Fibroblast of skin of abdomen (primary cell): ENCODE data around the gene ARID1B.

Experiments used
- DNase-seq: peaks from one replicate; pipeline ENCODE4 v3.0.0-alpha.2; 2013

Gene ARID1B

GRCh38 chr6:157233156-157233555 is 456.0 kb downstream of the ARID1B start:
- no peak for DNase-seq

DNA sequence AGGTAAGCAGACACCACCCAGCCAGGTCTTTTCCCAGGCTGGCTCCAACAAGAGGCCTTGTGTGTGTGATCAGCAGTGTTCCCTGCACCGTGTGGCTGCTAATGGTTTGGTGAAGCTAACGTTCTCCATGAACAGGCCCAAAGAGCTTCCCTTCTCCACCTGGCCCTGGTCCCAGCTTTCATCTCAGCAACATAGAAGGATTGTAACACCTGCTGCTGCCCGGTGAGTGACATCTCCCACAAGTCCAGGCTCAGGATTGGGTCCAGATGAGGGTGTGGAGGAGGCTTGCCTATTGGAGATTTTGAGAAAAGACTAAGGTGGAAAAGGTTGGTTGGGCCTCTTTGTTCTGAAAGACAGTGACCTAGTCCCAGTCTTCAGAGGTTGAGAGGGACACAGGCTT is 456.5 kb downstream of the ARID1B start:
- no peak for DNase-seq

DNA sequence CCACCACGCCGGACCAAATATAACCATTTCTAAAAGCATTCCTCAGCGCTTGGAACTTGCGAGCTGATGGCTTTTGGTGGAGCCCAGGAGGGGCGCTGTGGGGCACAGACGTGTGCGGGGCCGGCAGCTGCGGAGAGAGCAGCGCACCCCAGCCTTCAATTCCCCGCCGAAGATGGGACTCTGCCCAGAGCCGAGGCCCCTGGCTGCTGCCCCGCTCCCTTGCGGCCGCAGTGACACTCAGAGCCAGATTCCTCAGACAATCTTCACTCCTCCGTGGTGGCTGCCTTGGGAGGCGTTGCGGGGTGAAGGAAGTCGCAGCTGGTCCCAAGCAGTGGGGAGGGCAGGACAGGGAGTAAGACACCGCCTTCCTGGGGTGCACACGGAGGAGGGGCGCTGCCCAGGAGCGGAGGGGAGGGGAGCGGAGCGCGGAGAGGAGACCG is 458.4 kb downstream of the ARID1B start:
- peak; percentile 51 for DNase-seq

GRCh38 chr6:157236040-157236725 is 459.0 kb downstream of the ARID1B start:
- no peak for DNase-seq

GRCh38 chr6:157238346-157238745 is 461.2 kb downstream of the ARID1B start:
- no peak for DNase-seq

- DNase-seq, result no peak
Measured at GRCh38 chr6:157239148-157239547, 462.0 kb downstream of the ARID1B start.

DNA sequence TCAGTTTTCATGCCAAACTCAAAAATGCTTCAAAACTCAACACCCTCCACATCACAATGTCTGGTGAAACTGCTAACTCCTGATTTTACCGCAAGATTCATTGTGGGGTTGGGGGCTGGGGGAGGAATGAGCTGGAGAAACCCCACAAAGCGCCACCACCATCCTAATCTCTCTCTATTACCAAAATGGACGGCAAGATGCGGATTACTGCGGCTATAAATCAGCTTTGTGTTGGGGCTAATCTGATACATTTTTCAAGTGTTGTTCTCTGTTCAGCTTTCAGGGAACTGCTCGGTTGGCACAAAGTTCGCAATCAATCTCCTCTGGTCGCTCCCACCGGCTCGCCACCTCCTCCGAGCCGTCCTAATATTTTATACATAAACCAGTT is 462.5 kb downstream of the ARID1B start:
- no peak for DNase-seq

- peak; percentile 87 for DNase-seq
Measured at GRCh38 chr6:157240059-157240959, 463.1 kb downstream of the ARID1B start.

DNA sequence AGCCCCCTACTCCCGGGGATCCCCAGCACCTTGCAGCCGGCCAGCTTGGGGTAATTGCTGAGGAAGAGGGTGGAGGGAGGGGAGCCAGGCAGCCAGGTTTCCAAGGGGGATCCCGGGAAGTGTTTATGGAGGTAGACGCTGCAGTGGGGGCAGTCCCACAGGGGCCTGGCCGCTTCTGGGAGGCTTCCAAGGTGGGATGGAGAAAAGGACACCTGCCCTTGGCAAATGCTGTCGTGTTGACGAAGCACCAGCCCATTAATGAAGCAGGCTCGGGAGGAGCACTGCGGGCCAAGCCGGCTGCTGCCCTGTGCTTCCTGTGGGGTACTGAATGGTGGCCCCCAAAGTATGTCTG is 463.8 kb downstream of the ARID1B start:
- no peak for DNase-seq

GRCh38 chr6:157242791-157243190 is 465.6 kb downstream of the ARID1B start:
- no peak for DNase-seq

- DNase-seq, result peak; percentile 91
Measured at GRCh38 chr6:157244175-157244574, 467.0 kb downstream of the ARID1B start.

DNA sequence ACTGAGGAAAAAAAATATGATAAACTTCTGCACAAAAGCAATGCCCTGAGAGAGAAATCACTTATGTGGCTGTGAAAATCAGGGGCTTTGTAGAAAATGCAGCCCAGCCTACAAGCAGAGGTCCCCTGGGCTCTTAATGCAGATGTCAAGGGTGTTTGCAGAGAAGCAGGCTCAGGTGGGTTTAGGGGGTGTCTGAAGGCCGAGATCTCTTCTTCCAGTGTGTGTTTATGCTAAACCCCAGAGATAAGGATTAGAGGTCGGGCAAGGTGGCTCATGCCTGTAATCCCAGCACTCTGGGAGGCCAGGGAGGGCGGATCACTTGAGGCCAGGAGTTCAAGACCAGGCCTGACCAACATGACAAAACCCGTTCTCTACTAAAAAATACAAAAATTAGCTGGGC is 467.6 kb downstream of the ARID1B start:
- no peak for DNase-seq

DNA sequence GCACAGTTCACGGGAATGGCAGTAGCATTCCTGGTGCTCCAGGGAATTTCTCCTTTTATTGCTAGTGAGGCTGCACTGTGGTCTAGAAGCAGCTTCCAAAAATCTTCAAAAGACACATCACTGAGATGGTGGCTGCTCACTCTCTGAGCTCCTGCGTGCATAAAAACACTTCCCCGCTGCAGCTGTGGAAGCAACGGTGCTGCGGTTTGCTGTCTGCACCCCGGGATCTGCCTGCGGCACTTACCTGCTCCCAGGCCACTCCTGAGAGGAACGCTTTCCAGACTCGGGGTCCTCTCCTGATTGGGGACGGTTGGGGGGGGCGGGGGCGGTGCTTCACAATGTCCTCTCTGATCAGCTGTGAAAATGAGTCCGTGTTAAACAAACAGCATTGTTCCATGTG is 468.3 kb downstream of the ARID1B start:
- DNase-seq, result no peak

DNA sequence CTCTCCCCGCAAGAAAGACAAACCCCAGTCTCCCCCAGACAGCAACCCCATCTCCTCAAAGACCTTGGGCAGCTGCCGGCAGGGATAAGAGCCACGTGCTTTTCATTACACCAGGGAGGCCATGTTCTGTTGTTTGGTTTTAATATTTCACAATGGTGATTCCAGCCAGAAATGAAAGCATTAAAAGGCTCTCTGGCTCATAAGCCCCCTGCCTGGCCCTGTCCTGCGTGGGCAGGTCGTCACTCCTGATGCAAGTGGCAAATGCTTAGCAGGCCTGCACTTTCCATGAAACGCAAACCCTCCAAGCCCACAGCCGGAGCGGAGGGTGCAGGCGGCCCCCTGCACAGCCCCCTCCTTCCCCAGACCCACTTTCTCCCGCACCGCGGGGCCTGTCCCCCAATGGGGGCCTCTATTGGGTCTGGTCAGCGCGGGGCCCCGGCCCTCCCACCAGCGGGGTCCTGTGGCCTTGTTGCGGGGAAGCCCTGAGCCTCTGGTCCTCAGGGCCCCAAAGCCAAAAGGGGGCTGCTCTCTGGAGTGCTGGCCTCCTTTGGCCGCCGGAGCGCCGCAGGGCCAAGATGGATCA is 469.0 kb downstream of the ARID1B start:
- peak; percentile 84 for DNase-seq

DNA sequence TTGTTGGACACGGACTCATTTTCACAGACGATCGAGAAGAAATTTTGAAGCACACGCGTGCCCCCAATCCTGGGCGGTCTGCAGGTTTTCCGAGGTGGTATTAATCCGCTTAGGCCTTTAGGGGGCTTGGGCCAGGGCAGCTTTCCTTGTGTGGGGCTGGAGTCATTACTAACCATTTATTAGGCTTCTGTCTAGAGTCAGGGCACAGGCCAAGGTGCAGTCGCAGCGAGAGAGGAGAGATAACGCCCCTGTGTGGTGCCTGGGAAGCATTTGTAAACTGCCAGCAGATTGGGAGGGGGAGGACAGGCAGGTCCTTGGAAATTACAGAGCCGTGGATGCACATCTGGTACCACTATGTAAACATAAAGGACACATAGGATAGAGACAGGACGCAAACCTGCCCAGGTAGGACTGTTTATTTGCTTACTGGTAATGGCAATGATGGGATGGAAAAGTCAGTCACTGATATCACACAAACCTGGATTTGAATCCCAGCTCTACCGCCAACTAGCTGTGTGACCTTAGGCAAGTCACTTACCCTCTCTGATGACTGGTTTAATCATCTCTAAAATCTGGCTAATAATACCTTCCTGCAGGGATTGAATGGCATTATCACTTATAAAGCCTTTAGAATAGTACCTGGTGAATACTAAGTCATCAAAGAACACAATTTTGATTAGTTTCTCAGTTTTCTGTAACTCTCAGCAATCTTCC is 469.8 kb downstream of the ARID1B start:
- no peak for DNase-seq

DNA sequence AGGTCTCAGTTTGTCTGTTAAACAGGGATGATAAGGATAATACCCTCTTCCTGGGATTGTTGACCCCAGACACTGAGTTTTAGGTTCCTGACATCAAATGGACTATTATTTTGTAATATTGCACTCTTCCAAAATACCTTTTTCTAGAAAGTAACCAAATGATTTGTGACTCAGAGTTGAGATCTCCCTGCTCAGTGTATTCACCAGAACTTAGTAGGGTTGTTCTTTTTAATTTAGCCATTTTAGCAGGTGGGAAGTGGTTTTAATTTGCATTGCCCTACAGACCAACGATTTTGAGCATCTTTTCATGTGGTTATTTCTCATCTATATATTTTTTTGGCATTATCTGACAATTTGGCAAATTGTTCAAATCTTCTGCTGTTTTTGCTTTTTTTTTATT is 471.1 kb downstream of the ARID1B start:
- no peak for DNase-seq

DNA sequence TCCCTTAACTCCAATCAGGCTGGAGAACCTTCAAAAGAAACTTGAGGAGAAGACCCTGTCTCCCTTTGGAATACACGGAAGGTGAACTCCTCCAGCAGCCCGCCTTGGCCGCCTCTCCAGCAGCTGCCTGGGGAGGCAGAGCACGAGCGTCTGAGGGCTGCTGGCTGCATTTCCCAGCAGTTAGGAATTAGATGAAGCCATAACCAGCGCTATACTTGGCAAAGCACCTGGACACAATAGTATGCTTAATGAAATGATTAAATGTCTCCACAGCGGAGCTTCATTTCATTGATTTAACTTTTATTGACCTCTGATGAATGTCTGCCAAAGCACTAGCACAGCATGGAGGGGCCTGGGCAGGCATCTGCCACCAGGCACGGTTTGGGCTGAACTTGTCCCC is 472.6 kb downstream of the ARID1B start:
- no peak for DNase-seq

- no peak for DNase-seq
Measured at GRCh38 chr6:157251586-157252247, 474.5 kb downstream of the ARID1B start.

DNA sequence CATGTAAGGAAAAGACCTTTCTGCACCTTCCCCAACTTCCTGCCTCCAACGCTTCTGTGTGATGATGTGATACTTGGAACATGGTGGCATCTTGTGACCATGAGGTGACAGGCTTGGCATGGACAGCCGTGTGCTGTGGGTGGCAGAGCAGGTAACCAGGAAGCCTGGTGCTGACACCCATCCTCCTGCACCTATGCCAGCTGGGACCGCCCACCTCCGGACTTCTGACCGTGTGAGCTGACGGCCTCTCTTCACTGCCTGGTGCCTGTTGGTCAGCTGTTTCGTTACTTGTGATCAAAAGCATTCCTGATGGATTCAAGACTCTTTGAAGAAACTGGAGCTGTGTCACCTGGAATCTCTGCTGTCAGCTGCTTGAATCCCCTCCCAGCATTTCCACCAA is 475.8 kb downstream of the ARID1B start:
- no peak for DNase-seq

DNA sequence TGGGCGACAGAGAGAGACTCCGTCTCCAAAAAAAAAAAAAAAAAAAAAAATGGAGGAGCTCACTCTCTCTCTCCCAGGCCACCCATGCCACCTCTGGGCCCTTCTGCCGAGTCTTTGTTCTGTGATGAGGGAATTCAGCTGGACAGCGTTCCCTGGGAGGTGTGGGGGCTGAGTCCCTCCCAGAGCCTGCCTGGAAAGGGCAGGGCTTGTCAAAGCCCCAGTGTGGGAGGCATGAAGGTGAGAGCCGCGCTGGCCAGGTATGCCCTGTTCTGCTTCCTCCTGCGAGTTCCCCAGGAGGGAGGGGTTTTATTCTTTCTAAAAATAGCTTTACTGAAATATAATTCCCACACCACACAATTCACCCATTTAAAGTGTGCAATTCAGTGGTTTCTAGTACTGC is 476.5 kb downstream of the ARID1B start:
- DNase-seq, result no peak

DNA sequence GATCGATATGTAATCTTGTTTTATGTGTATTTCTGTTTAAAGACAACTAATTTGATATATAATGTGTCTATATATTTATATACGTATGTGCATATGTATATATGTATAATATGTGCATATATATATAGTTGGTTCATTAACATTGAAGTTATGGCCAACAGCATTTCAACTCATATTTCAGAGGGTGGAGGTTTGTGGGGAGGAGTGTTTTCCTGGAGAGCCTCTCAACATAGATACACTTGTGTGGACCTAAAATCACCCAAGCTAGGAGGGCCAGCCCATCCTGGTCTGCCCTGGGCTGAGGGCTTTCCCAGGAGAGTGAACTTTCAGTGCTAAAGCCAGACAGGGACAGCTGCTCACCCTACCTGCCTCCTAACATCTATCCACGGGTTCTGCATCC is 477.4 kb downstream of the ARID1B start:
- DNase-seq, result no peak

- no peak for DNase-seq
Measured at GRCh38 chr6:157255079-157255478, 477.9 kb downstream of the ARID1B start.

GRCh38 chr6:157258878-157259277 is 481.7 kb downstream of the ARID1B start:
- no peak for DNase-seq
